Endothelial cell (in vitro differentiated cells): ENCODE data around the gene KLB. TPM values are rescaled to one million over a fixed set of nuclear protein-coding genes. Genes with fewer than 3 reads are reported as not detected.
A peak's percentile ranks its signal among the peaks of the same experiment; 100 is the strongest.
"Not testable (repeated sequence)": the region's sequence is repeated elsewhere in the genome, so short reads cannot be mapped to it uniquely, and the experiment has no call there.

Experiments
- DNase-seq: peaks from one replicate; pipeline ENCODE4 v3.0.0; 2021; ENCODE audit warnings: low spot score
- H3K27ac Mint-ChIP-seq: one replicate; pipeline ENCODE4 v1.8.0; 2021; ENCODE audit warnings: mixed read lengths, inconsistent platforms; ENCODE audit not compliant: unreplicated experiment
- H3K27me3 Mint-ChIP-seq: one replicate; pipeline ENCODE4 v1.8.0; 2021; ENCODE audit warnings: mild to moderate bottlenecking, moderate library complexity, mixed read lengths, inconsistent platforms; ENCODE audit not compliant: unreplicated experiment
- H3K36me3 Mint-ChIP-seq: one replicate; pipeline ENCODE4 v1.8.0; 2021; ENCODE audit warnings: mild to moderate bottlenecking, low read depth, mixed read lengths, inconsistent platforms; ENCODE audit not compliant: unreplicated experiment
- H3K4me1 Mint-ChIP-seq: one replicate; pipeline ENCODE4 v1.8.0; 2021; ENCODE audit warnings: mild to moderate bottlenecking, mixed read lengths, inconsistent platforms; ENCODE audit not compliant: unreplicated experiment
- H3K4me3 Mint-ChIP-seq: one replicate; pipeline ENCODE4 v1.8.0; 2021; ENCODE audit warnings: mild to moderate bottlenecking, mixed read lengths, inconsistent platforms; ENCODE audit not compliant: unreplicated experiment
- H3K9me3 Mint-ChIP-seq: one replicate; pipeline ENCODE4 v1.8.0; 2021; ENCODE audit warnings: mixed read lengths, inconsistent platforms; ENCODE audit not compliant: unreplicated experiment
- total RNA-seq: library from RNA; stranded (reverse); fragmentation: NEBNext Ultra II Directional; extraction: Animal tissue kit (Norgen Biotek cat#: 25700); gene quantifications from one replicate; pipeline ENCODE4 v1.2.1, GENCODE V29; 2021; ENCODE audit not compliant: unreplicated experiment
- TF ChIP-seq, protein P1 (sequence below): fragments of 200-600 bp; sonication (generic); IDR thresholded peaks from one replicate; pipeline ENCODE4 v1.5.0; 2021; ENCODE audit warnings: antibody characterized with exemption; ENCODE audit not compliant: unreplicated experiment

Gene KLB
- total RNA-seq, 1 donor from 2014 or later = not detected

DNA sequence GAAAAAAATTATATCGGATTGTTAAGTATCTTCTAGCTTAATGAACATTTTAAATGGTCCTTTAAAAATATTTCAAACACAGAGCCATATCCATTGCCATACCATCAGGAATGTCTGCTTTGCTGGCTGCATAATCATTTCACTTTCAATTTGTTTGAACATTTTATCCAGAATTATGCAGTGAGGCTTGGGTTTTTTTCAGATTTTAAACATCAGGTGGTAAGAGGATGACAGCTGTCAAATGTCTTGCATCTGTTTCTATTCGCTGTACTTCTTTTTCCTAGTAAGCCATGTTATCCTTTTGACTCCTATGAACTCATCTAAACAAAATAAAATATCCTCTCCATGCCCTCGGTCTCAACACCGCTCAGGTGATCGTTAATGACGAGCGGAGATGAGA, 41.4 kb upstream of the KLB start:
- no peaks in the 10 kb centered on the region for H3K27me3 Mint-ChIP-seq
- no peaks in the 10 kb centered on the region for H3K9me3 Mint-ChIP-seq
- TF ChIP-seq, protein P1, sequence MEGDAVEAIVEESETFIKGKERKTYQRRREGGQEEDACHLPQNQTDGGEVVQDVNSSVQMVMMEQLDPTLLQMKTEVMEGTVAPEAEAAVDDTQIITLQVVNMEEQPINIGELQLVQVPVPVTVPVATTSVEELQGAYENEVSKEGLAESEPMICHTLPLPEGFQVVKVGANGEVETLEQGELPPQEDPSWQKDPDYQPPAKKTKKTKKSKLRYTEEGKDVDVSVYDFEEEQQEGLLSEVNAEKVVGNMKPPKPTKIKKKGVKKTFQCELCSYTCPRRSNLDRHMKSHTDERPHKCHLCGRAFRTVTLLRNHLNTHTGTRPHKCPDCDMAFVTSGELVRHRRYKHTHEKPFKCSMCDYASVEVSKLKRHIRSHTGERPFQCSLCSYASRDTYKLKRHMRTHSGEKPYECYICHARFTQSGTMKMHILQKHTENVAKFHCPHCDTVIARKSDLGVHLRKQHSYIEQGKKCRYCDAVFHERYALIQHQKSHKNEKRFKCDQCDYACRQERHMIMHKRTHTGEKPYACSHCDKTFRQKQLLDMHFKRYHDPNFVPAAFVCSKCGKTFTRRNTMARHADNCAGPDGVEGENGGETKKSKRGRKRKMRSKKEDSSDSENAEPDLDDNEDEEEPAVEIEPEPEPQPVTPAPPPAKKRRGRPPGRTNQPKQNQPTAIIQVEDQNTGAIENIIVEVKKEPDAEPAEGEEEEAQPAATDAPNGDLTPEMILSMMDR = no peak
- peak overlapping the region; percentile 98 for H3K4me3 Mint-ChIP-seq
- peaks cover 11% of the 10 kb centered on the region for H3K4me1 Mint-ChIP-seq
- DNase-seq = no peak
- peak overlapping the region; percentile 81 for H3K27ac Mint-ChIP-seq
- peaks cover 4% of the 10 kb centered on the region for H3K36me3 Mint-ChIP-seq

DNA sequence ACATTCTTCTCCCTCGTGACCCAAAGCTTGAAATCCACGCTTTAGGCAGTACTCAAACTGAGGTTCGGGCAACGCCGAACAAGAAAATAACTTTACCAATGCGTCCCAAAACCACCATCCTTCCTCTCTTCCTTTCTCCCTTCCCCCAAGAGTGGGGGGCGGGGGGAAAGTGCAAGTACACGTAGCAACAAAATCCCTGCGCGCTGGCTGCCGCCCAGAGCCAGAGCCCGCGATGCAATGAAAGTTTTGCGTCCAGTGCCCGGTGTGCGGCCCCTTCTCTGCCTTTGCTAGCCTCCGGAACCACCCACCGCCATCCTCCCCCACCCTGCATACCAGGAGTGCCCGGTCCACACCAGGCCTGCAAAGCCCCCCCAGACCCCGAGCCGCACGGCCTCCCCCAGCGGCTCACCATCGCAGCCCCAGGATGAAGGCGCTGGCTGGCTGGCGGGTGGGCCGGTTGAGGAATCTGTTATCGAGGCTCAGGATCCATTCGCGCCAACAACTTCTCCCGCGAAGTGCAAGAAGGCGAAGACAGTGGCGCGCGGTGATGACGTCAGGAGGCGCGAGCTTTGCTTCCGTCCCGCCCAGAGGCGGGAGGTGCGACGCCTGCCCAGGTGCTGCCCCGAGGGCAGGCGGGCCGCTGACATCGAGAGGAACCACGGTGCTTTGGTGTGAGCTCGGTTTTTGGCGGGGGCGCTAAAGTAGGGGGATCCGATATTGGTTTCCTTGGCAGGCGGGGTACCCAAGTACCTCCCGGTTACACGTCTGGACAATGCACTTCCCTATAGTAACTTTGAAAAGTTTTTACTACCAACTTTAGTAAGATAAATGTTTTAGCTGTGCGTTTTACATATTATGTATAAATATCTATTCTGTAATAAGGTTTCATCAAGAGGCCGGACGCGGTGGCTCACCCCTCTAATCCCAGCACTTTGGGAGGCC, 40.6 kb upstream of the KLB start, which contains the start of gene RFC1:
Gene RFC1 (minus strand): TSS at position 533 of the 942 bp plus-strand sequence. CDS start 121 bp downstream, at position 412.
- TF ChIP-seq, protein P1 = no peak

DNA sequence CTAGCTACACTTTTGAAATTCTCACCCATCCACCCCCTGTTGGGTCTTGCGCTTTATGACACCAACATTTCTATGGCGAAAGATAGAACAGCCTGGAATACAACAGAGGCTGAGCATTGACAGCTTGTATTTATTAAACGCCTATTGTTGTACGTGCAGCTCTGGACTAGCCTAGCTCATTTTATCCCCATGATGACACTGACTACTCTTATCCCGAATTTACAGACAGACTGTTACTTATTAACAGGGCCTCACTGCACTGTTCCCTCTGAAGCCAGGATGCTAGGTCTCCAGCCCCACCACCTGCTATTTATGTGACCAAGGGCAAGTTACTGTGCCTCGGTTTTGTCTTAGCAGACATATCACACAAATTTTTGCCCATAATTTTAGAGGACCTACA, 39.6 kb upstream of the KLB start:
- Mint-ChIP-seq H3K36me3 (peaks cover 10% of the 10 kb centered on the region), H3K27me3 (peaks cover 5% of the 10 kb centered on the region), H3K4me3 (peak overlapping the region; percentile 98), H3K4me1 (peaks cover 11% of the 10 kb centered on the region), H3K9me3 (no peaks in the 10 kb centered on the region), H3K27ac (no peak overlapping the region)
- TF ChIP-seq, protein P1 = no peak
- no peak for DNase-seq

More for the DNA sequence above, 40.6 kb upstream of the KLB start, which contains the start of gene RFC1:
- DNase-seq = peak; percentile 90
- no peaks in the 10 kb centered on the region for H3K27me3 Mint-ChIP-seq
- peak within 1 kb of the TSS; percentile 98 for H3K4me3 Mint-ChIP-seq
- H3K4me1 Mint-ChIP-seq = peaks cover 11% of the 10 kb centered on the region
- no peaks in the 10 kb centered on the region for H3K9me3 Mint-ChIP-seq
- H3K27ac Mint-ChIP-seq = peak within 1 kb of the TSS; percentile 81
- peaks cover 8% of the 10 kb centered on the region for H3K36me3 Mint-ChIP-seq

- H3K36me3 Mint-ChIP-seq = peaks cover 11% of the 10 kb centered on the region
- no peak overlapping the region for H3K27ac Mint-ChIP-seq
- H3K27me3 Mint-ChIP-seq = peaks cover 5% of the 10 kb centered on the region
- H3K4me1 Mint-ChIP-seq = peaks cover 10% of the 10 kb centered on the region
- no peak for DNase-seq
- TF ChIP-seq, protein P1 = no peak
- no peaks in the 10 kb centered on the region for H3K9me3 Mint-ChIP-seq
- no peak overlapping the region for H3K4me3 Mint-ChIP-seq
Measured at GRCh38 chr4:39369301-39369700, 37.4 kb upstream of the KLB start.

GRCh38 chr4:39371209-39371608, 35.5 kb upstream of the KLB start:
- not testable (repeated sequence) for H3K4me1 Mint-ChIP-seq, H3K4me3 Mint-ChIP-seq, H3K27me3 Mint-ChIP-seq

More at GRCh38 chr4:39371209-39371608, 35.5 kb upstream of the KLB start:
- not testable (repeated sequence) for DNase-seq, H3K9me3 Mint-ChIP-seq, H3K27ac Mint-ChIP-seq
- peaks cover 11% of the 10 kb centered on the region for H3K36me3 Mint-ChIP-seq
